Adrenal gland (tissue), 5 donors: ENCODE measurements around the gene NPIPA1.
"Not testable (repeated sequence)": the region's sequence is repeated elsewhere in the genome, so short reads cannot be mapped to it uniquely, and the experiment has no call there.

Experiments used
- CTCF ChIP-seq, 6 experiments: fragments of 450-650 bp in 4 of 6; fragments of 200-600 bp in 2 of 6; sonication (generic) in 1 of 6; IDR thresholded peaks; 1 replicate in 5 of 6; 2 replicates in 1 of 6; pipeline versions ENCODE4 v1.5.1 to v1.8.0; 2016 to 2021; ENCODE audit warnings: antibody characterized with exemption in 6 of 6, mild to moderate bottlenecking in 2 of 6, moderate library complexity in 1 of 6
- POLR2A ChIP-seq, 2 donors: fragments of 450-650 bp; IDR thresholded peaks; one replicate each; pipeline ENCODE4 v1.6.1; 2017; ENCODE audit warnings: antibody characterized with exemption in 2 of 2, mild to moderate bottlenecking in 2 of 2, moderate library complexity in 1 of 2
- donor health status: DM: no; HTN: no; CAD: no.

- not testable (repeated sequence) for TF ChIP-seq CTCF, POLR2A (IDR thresholded peaks at IDR 0.05)
These were observed 45.3 kb downstream of the NPIPA1 start for GRCh38 chr16:14982521-14982920.
